H1 (cell line): ENCODE measurements around the gene NDUFS8. TPM values are rescaled to one million over a fixed set of nuclear protein-coding genes. Genes with fewer than 3 reads are reported as not detected.
A peak's percentile ranks its signal among the peaks of the same experiment; 100 is the strongest.

Source experiments
- ATF2 ChIP-seq: IDR thresholded peaks from 2 replicates; pipeline ENCODE4 v1.6.1; 2012; ENCODE audit warnings: low read length, inconsistent platforms
- BACH1 ChIP-seq: IDR thresholded peaks from 2 replicates; pipeline ENCODE4 v1.6.1; 2012; ENCODE audit warnings: low read length, improper control_type of control experiment
- CBX5 ChIP-seq: fragments of 300-800, 300-1000 bp; sonication (generic); IDR thresholded peaks from 2 replicates; pipeline ENCODE4 v1.7.1; 2016; ENCODE audit warnings: antibody characterized with exemption, low read length, low read depth
- EGR1 ChIP-seq: IDR thresholded peaks from 2 replicates; pipeline ENCODE4 v1.6.1; 2011; ENCODE audit warnings: low read depth, low read length, borderline replicate concordance
- EP300 ChIP-seq, 2 experiments: IDR thresholded peaks; 1 replicate in 1 of 2; 2 replicates in 1 of 2; pipeline ENCODE4 v1.6.1; 2011 to 2012; ENCODE audit warnings: low read depth in 2 of 2, low read length in 2 of 2, mild to moderate bottlenecking in 2 of 2, borderline replicate concordance in 1 of 2, inconsistent platforms in 1 of 2, moderate library complexity in 1 of 2
- EZH2 ChIP-seq: fragments of 200-600 bp; sonication (generic); IDR thresholded peaks from 2 replicates; pipeline ENCODE4 v1.7.1; 2012; ENCODE audit warnings: low read depth, mild to moderate bottlenecking, moderate library complexity, low read length, inconsistent platforms; ENCODE audit not compliant: severe bottlenecking
- GABPA ChIP-seq: IDR thresholded peaks from 2 replicates; pipeline ENCODE4 v1.6.1; 2011; ENCODE audit warnings: mild to moderate bottlenecking, low read length, moderate library complexity, borderline replicate concordance; ENCODE audit not compliant: insufficient read depth
- GTF2F1 ChIP-seq: IDR thresholded peaks from 2 replicates; pipeline ENCODE4 v1.6.1; 2012; ENCODE audit warnings: low read depth, low read length, improper control_type of control experiment, borderline replicate concordance
- KDM1A ChIP-seq: fragments of 200-600, 300-600 bp; sonication (generic); IDR thresholded peaks from 2 replicates; pipeline ENCODE4 v1.7.1; 2016; ENCODE audit warnings: mild to moderate bottlenecking, low read length, borderline replicate concordance
- KDM4A ChIP-seq: IDR thresholded peaks from one replicate; pipeline ENCODE4 v1.7.1; 2012; ENCODE audit warnings: low read depth, mild to moderate bottlenecking, moderate library complexity, low read length, inconsistent platforms; ENCODE audit not compliant: severe bottlenecking
- KDM5A ChIP-seq: fragments of 200-600 bp; IDR thresholded peaks from 2 replicates; pipeline ENCODE4 v1.7.1; 2012; ENCODE audit warnings: mild to moderate bottlenecking, low read length, inconsistent platforms, mixed read lengths
- MAFK ChIP-seq: IDR thresholded peaks from 2 replicates; pipeline ENCODE4 v1.6.1; 2012; ENCODE audit warnings: low read depth, mild to moderate bottlenecking, improper control_type of control experiment, low read length
- MAX ChIP-seq: IDR thresholded peaks from 2 replicates; pipeline ENCODE4 v1.6.1; 2012; ENCODE audit warnings: inconsistent platforms
- RBBP5 ChIP-seq: IDR thresholded peaks from 2 replicates; pipeline ENCODE4 v1.7.1; 2012; ENCODE audit warnings: low read depth, mild to moderate bottlenecking, inconsistent platforms, low read length, moderate library complexity, borderline replicate concordance
- SIX5 ChIP-seq: IDR thresholded peaks from 2 replicates; pipeline ENCODE4 v1.6.1; 2011; ENCODE audit warnings: mild to moderate bottlenecking, low read depth, low read length
- SP1 ChIP-seq: IDR thresholded peaks from 2 replicates; pipeline ENCODE4 v1.6.1; 2011; ENCODE audit warnings: low read depth, low read length
- SP4 ChIP-seq: IDR thresholded peaks from 2 replicates; pipeline ENCODE4 v1.6.1; 2012; ENCODE audit warnings: low read length, inconsistent platforms
- SRF ChIP-seq: IDR thresholded peaks from 2 replicates; pipeline ENCODE4 v1.6.1; 2011; ENCODE audit warnings: mild to moderate bottlenecking, low read depth, low read length, moderate library complexity
- TAF7 ChIP-seq: optimal IDR thresholded peaks from 2 replicates; pipeline ENCODE3; 2011; ENCODE audit warnings: low read depth, mild to moderate bottlenecking, inconsistent platforms, low read length, moderate library complexity, borderline replicate concordance
- TEAD4 ChIP-seq: IDR thresholded peaks from 2 replicates; pipeline ENCODE4 v1.6.1; 2012; ENCODE audit warnings: low read depth, low read length, inconsistent platforms, mixed read lengths
- polyA plus RNA-seq, 7 experiments: library from polyadenylated mRNA; depleted of rRNA in 3 of 7; stranded (reverse) in 5 of 7; unstranded in 2 of 7; fragments of >200 nt in 5 of 7; fragments of 200-250 nt in 2 of 7; gene quantifications; 1 replicate in 5 of 7; 2 replicates in 1 of 7; 4 replicates in 1 of 7; pipeline versions ENCODE4 v1.2.1 to v1.2.3, GENCODE V29; 2011 to 2013; ENCODE audit warnings: missing spikeins in 2 of 7, mixed read lengths in 2 of 7
- total RNA-seq: library from RNA; stranded (reverse); fragmentation: NEBNext Ultra II Directional; extraction: Animal tissue kit (Norgen Biotek cat#: 25700); gene quantifications from 2 replicates; pipeline ENCODE4 v1.2.1, GENCODE V29; 2021
- TF ChIP-seq, protein P1 (sequence below): IDR thresholded peaks from 2 replicates; pipeline ENCODE4 v1.6.1; 2011; ENCODE audit warnings: low read length, improper control_type of control experiment

NDUFS8 gene
- total and polyA plus RNA-seq, 2 of the 8 experiments (the other 6 are each of a cell fraction or from before 2014, with no cell fraction given), result 182 to 291 TPM

DNA sequence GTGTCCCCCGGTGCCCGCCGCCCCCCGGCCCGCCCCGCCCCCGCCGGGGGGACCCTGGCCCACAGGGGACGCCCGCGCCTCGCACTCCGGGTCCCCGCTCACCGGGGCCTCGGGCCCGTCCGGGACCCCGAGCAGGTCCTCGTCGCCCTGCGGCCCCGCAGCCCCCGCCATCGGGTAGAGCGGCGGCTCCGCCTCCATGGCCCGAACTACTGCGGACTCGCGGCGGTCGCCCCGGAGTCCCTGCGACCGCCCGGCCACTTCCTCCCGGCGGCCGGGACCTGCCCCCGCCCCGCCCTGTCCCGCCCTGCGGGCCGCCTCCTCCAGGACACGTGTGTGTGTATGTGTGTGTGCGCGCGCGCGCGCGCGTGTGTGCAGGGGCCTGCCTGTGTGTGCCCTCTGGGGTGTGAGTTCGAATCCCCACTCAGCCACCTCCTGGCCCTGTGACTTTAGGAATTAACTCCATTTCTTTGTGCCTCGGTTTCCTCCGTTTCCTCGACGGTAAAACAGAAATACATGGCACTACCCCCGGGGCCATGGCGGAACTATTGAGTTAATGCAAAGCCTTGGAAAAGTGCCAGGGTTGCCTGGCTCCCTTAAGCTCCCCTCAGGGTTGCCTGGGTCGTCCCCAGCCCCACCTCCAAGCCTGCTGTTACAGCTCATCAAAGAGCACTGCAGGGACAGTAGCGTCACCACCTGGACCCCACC, 26.5 kb upstream of the NDUFS8 start, which contains the start of gene UNC93B1 (continued):
- TF ChIP-seq MAX (peak; percentile 70), CBX5 (no peak), SIX5 (no peak), MAFK (no peak), GABPA (no peak), GTF2F1 (no peak), BACH1 (peak; percentile 51), EZH2 (peak; percentile 32), SP1 (no peak), TEAD4 (no peak), TAF7 (no peak), EP300 (IDR thresholded peaks at IDR 0.05; ENCODE audit: borderline replicate concordance in 1 of 2, low read depth in 2 of 2, low read length in 2 of 2) (no peak), RBBP5 (no peak), SP4 (no peak), KDM4A (no peak), KDM1A (peak; percentile 89; the same call in 1 of the 2 replicates), KDM5A (no peak), SRF (no peak), EGR1 (no peak), ATF2 (no peak)
- TF ChIP-seq, protein P1, sequence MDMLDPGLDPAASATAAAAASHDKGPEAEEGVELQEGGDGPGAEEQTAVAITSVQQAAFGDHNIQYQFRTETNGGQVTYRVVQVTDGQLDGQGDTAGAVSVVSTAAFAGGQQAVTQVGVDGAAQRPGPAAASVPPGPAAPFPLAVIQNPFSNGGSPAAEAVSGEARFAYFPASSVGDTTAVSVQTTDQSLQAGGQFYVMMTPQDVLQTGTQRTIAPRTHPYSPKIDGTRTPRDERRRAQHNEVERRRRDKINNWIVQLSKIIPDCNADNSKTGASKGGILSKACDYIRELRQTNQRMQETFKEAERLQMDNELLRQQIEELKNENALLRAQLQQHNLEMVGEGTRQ, result no peak; the same call in 1 of the 2 replicates
